Measurements from ENCODE around the gene TOMM40.
"Not testable (repeated sequence)": the region's sequence is repeated elsewhere in the genome, so short reads cannot be mapped to it uniquely, and the experiment has no call there.

Gene TOMM40

DNA sequence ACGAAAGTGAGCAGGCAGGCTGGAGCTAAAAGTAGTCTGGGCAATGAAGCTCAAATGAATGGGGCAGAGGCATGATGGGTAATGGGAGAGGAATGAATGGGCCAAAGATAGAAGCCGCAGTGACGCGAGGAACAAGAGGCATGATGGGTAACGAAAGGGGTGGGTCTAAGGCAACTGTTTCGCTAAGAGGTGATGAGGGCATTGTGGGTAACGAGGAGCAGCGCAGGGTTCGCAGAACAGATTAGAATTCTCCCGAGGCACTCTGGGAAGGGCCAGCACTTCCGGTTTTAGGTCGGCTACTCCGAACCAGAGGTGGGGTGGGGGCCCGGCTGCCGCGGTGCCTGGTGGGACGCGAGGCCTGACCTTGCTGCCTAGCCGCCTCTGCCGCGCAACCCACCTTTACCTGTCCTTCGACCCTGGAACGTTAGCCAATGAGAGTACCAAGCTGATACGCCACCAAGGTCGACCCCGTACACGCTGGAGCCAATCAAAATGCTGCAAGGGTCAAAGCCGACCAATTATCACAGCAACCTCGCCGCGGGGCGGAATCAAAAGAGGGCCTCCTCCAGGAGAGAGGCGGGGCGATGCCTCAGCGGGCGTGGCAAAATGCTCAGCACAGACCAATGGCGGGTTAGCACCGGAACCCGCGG lies 563 bp upstream of the TOMM40 start:
- in situ Hi-C loops (cut with HindIII; ENCODE audit: low pct_ligation_motif_present, low pct_unique_long_range_greater_than_20kb, low sequenced_read_pairs), result no loop called here
- DNase-seq, result peak; percentile 96

DNA sequence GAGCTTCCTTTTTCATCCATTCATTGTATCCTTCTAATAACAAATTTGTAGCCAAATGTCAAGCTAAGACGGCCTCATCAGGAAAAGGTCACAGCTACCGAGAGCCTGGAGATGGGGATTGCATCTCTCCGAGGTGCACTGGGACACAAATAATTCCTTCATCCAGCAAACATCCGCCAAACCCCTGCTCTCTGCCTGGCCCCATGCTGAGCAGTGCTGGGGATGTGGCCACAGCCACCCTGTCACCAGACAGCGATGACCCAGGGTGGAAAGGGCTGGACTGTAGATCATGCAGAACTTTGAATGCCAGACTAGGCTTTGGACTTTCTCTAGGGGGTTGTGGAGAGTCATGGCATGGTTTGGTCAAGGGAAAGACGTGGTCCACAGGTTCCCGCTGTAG lies 1.9 kb downstream of the TOMM40 start:
- DNase-seq, result no peak
- in situ Hi-C loops (cut with HindIII; ENCODE audit: low pct_ligation_motif_present, low pct_unique_long_range_greater_than_20kb, low sequenced_read_pairs), result no loop called here

DNA sequence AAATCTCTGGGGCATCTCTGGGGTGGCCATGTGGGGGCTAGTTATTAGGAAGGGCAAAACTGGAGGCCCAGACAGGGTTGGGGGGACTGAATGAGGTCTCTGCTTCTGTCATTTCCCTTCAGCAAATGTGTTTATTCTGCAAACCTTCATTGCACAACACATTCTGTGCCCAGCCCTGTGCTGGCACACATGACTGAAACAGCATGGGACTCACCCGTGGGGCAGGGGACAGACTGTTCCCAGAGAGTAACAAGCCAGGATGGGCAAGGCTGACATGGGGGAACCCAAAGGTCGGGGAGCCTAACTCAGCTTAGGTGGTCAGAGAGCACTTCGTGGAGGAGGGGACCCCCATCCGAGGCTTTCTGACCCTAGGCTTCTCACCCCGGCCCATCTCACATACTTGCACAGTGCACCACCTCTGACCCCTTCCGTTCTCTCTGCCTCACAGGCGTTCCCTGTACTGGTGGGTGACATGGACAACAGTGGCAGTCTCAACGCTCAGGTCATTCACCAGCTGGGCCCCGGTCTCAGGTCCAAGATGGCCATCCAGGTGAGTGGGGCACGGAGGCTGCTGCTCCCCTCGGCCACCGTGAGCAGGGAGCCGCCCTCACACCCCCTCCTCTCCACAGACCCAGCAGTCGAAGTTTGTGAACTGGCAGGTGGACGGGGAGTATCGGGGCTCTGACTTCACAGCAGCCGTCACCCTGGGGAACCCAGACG lies 2.4 kb downstream of the TOMM40 start:
- no peak for DNase-seq
- in situ Hi-C loops (cut with HindIII; ENCODE audit: low pct_ligation_motif_present, low pct_unique_long_range_greater_than_20kb, low sequenced_read_pairs), result no loop called here

DNA sequence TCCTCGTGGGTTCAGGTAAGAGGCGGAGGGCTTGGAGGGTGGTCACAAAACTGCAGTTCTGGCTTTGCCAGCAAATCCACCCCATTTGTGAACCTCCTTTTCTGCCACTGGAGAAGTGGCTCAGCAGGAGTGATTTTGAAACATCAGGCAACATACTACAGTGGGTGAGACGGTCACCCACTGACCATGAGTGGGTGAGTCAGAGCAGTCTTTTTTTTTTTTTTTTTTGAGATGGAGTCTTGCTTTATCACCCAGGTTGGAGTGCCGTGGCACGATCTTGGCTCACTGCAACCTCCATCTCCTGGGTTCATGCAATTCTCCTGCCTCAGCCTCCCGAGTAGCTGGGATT lies 3.0 kb downstream of the TOMM40 start:
- DNase-seq, result no peak
- in situ Hi-C loops (cut with HindIII; ENCODE audit: low pct_ligation_motif_present, low pct_unique_long_range_greater_than_20kb, low sequenced_read_pairs), result no loop called here

DNA sequence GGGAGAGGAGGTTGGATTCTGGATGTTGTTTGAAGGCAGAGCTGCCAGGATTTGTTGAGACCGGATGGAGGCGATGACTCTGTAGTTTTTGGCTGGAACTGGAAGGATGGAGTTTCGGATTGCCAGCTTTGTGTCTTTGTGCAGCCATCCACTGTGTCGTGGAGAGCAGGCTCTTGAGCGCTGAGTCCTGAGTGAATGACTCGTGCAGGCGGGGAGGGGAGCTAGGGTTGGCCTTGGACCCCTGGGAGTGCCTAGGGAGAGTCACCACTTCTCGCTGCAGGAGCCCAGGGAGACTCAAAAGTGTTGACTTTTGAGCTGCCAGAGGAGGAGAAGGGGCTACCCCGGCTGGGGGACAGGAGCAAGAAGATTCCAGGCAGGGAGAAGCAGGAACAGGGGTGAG lies 3.9 kb downstream of the TOMM40 start:
- in situ Hi-C loops (cut with HindIII; ENCODE audit: low pct_ligation_motif_present, low pct_unique_long_range_greater_than_20kb, low sequenced_read_pairs), result no loop called here
- DNase-seq, result no peak

DNA sequence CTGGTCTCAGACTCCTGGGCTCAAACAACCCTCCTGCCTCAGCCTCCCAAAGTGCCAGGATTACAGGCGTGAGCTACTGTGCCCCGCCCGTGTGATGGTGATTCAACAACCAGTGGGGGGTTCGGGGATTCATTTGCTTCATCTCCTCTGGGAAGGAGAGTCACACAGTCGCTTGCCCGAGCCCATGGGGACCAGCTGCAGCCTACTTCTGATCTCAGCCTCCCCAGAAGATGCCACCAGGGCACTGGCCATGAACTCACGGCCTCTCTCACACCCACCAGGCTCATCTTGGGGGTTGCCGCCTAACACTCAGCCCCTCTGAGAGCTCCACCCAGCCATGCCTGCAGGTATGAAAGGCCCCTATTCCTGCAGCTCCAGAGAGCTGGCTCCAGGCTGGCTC lies 6.8 kb downstream of the TOMM40 start:
- in situ Hi-C loops (cut with HindIII; ENCODE audit: low pct_ligation_motif_present, low pct_unique_long_range_greater_than_20kb, low sequenced_read_pairs), result no loop called here
- DNase-seq, result no peak

DNA sequence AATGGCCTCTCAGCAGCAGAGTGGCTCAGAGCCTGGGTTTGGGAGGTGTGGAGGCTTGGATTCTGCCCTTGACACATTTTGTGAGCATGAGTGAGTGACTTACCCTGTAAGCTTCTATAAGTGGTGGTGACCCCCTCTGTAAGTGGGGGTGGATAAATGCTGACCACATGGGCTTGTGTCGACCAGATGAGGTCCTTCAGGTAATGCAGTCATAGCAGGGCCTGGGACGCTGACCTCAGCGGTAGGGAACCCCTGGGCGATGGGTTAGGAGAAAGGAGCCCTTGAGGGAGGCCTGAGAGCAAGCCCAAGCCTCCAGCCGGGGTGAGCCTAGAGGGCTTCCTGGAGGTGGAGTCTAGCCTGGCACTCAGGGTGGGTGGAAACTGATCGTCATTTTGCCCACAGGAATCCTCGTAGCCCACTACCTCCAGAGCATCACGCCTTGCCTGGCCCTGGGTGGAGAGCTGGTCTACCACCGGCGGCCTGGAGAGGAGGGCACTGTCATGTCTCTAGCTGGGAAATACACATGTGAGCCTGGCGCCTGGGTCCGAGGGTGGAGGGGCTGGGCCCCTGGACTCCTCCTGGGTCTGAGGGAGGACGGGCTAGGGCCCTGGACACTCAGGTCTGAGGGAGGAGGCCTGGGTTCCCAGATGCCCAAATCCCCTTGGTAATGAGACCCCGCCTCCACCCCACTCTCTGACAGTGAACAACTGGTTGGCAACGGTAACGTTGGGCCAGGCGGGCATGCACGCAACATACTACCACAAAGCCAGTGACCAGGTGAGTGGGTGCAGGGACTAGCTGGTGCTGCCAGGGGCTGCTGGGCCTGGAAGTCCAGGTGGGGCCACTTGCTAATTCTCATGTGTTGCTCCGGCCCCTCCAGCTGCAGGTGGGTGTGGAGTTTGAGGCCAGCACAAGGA lies 9.5 kb downstream of the TOMM40 start:
- DNase-seq, result no peak
- in situ Hi-C loops (cut with HindIII; ENCODE audit: low pct_ligation_motif_present, low pct_unique_long_range_greater_than_20kb, low sequenced_read_pairs), result no loop called here

DNA sequence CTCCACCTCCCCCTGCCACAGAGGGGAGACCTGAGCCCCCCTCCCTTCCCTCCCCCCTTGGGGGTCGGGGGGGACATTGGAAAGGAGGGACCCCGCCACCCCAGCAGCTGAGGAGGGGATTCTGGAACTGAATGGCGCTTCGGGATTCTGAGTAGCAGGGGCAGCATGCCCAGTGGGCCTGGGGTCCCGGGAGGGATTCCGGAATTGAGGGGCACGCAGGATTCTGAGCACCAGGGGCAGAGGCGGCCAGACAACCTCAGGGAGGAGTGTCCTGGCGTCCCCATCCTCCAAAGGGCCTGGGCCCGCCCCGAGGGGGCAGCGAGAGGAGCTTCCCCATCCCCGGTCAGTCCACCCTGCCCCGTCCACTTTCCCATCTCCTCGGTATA lies 12.2 kb downstream of the TOMM40 start:
- in situ Hi-C loops (cut with HindIII; ENCODE audit: low pct_ligation_motif_present, low pct_unique_long_range_greater_than_20kb, low sequenced_read_pairs), result no loop called here
- no peak for DNase-seq

DNA sequence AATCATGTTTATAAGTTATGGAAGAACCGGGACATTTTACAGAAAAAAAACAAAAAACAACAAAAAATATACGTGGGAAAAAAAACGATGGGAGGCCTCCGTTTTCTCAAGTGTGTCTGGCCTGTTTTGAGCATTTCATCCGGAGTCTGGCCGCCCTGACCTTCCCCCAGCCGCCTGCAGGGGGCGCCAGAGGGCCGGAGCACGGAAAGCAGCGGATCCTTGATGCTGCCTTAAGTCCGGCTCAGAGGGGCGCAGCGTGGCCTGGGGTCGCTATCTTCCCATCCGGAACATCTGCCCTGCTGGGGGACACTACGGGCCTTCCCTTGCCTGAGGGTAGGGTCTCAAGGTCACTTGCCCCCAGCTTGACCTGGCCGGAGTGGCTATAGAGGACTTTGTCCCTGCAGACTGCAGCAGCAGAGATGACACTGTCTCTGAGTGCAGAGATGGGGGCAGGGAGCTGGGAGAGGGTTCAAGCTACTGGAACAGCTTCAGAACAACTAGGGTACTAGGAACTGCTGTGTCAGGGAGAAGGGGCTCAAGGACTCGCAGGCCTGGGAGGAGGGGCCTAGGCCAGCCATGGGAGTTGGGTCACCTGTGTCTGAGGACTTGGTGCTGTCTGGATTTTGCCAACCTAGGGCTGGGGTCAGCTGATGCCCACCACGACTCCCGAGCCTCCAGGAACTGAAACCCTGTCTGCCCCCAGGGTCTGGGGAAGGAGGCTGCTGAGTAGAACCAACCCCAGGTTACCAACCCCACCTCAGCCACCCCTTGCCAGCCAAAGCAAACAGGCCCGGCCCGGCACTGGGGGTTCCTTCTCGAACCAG lies 12.8 kb downstream of the TOMM40 start:
- peak; percentile 54 for DNase-seq
- in situ Hi-C loops (cut with HindIII; ENCODE audit: low pct_ligation_motif_present, low pct_unique_long_range_greater_than_20kb, low sequenced_read_pairs), result no loop called here

DNA sequence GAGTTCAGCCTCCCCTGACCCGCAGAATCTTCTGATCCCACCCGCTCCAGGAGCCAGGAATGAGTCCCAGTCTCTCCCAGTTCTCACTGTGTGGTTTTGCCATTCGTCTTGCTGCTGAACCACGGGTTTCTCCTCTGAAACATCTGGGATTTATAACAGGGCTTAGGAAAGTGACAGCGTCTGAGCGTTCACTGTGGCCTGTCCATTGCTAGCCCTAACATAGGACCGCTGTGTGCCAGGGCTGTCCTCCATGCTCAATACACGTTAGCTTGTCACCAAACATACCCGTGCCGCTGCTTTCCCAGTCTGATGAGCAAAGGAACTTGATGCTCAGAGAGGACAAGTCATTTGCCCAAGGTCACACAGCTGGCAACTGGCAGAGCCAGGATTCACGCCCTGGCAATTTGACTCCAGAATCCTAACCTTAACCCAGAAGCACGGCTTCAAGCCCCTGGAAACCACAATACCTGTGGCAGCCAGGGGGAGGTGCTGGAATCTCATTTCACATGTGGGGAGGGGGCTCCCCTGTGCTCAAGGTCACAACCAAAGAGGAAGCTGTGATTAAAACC lies 13.5 kb downstream of the TOMM40 start:
- no peak for DNase-seq
- in situ Hi-C loops (cut with HindIII; ENCODE audit: low pct_ligation_motif_present, low pct_unique_long_range_greater_than_20kb, low sequenced_read_pairs), result no loop called here

DNA sequence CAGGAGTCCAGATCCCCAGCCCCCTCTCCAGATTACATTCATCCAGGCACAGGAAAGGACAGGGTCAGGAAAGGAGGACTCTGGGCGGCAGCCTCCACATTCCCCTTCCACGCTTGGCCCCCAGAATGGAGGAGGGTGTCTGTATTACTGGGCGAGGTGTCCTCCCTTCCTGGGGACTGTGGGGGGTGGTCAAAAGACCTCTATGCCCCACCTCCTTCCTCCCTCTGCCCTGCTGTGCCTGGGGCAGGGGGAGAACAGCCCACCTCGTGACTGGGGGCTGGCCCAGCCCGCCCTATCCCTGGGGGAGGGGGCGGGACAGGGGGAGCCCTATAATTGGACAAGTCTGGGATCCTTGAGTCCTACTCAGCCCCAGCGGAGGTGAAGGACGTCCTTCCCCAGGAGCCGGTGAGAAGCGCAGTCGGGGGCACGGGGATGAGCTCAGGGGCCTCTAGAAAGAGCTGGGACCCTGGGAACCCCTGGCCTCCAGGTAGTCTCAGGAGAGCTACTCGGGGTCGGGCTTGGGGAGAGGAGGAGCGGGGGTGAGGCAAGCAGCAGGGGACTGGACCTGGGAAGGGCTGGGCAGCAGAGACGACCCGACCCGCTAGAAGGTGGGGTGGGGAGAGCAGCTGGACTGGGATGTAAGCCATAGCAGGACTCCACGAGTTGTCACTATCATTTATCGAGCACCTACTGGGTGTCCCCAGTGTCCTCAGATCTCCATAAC lies 14.5 kb downstream of the TOMM40 start, which contains the start of gene APOE:
Gene APOE (plus strand): TSS at position 360 of the 724 bp plus-strand sequence. CDS start 829 bp downstream, outside the sequence.
- no peak for DNase-seq
- in situ Hi-C loops (cut with HindIII; ENCODE audit: low pct_ligation_motif_present, low pct_unique_long_range_greater_than_20kb, low sequenced_read_pairs), result no loop called here

DNA sequence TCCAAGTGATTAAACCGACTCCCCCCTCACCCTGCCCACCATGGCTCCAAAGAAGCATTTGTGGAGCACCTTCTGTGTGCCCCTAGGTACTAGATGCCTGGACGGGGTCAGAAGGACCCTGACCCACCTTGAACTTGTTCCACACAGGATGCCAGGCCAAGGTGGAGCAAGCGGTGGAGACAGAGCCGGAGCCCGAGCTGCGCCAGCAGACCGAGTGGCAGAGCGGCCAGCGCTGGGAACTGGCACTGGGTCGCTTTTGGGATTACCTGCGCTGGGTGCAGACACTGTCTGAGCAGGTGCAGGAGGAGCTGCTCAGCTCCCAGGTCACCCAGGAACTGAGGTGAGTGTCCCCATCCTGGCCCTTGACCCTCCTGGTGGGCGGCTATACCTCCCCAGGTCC lies 16.6 kb downstream of the TOMM40 start:
- in situ Hi-C loops (cut with HindIII; ENCODE audit: low pct_ligation_motif_present, low pct_unique_long_range_greater_than_20kb, low sequenced_read_pairs), result no loop called here

DNA sequence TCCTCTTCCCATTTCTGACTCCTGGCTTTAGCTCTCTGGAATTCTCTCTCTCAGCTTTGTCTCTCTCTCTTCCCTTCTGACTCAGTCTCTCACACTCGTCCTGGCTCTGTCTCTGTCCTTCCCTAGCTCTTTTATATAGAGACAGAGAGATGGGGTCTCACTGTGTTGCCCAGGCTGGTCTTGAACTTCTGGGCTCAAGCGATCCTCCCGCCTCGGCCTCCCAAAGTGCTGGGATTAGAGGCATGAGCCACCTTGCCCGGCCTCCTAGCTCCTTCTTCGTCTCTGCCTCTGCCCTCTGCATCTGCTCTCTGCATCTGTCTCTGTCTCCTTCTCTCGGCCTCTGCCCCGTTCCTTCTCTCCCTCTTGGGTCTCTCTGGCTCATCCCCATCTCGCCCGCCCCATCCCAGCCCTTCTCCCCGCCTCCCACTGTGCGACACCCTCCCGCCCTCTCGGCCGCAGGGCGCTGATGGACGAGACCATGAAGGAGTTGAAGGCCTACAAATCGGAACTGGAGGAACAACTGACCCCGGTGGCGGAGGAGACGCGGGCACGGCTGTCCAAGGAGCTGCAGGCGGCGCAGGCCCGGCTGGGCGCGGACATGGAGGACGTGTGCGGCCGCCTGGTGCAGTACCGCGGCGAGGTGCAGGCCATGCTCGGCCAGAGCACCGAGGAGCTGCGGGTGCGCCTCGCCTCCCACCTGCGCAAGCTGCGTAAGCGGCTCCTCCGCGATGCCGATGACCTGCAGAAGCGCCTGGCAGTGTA lies 17.2 kb downstream of the TOMM40 start:
- no peak for DNase-seq
- in situ Hi-C loops (cut with HindIII; ENCODE audit: low pct_ligation_motif_present, low pct_unique_long_range_greater_than_20kb, low sequenced_read_pairs), result no loop called here

More for the DNA sequence above, 16.6 kb downstream of the TOMM40 start:
- DNase-seq, result no peak

DNA sequence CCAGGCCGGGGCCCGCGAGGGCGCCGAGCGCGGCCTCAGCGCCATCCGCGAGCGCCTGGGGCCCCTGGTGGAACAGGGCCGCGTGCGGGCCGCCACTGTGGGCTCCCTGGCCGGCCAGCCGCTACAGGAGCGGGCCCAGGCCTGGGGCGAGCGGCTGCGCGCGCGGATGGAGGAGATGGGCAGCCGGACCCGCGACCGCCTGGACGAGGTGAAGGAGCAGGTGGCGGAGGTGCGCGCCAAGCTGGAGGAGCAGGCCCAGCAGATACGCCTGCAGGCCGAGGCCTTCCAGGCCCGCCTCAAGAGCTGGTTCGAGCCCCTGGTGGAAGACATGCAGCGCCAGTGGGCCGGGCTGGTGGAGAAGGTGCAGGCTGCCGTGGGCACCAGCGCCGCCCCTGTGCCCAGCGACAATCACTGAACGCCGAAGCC lies 17.8 kb downstream of the TOMM40 start:
- in situ Hi-C loops (cut with HindIII; ENCODE audit: low pct_ligation_motif_present, low pct_unique_long_range_greater_than_20kb, low sequenced_read_pairs), result no loop called here
- DNase-seq, result no peak

DNA sequence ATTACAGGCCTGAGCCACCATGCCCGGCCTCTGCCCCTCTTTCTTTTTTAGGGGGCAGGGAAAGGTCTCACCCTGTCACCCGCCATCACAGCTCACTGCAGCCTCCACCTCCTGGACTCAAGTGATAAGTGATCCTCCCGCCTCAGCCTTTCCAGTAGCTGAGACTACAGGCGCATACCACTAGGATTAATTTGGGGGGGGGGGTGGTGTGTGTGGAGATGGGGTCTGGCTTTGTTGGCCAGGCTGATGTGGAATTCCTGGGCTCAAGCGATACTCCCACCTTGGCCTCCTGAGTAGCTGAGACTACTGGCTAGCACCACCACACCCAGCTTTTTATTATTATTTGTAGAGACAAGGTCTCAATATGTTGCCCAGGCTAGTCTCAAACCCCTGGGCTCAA lies 18.7 kb downstream of the TOMM40 start:
- in situ Hi-C loops (cut with HindIII; ENCODE audit: low pct_ligation_motif_present, low pct_unique_long_range_greater_than_20kb, low sequenced_read_pairs), result no loop called here
- DNase-seq, result no peak

DNA sequence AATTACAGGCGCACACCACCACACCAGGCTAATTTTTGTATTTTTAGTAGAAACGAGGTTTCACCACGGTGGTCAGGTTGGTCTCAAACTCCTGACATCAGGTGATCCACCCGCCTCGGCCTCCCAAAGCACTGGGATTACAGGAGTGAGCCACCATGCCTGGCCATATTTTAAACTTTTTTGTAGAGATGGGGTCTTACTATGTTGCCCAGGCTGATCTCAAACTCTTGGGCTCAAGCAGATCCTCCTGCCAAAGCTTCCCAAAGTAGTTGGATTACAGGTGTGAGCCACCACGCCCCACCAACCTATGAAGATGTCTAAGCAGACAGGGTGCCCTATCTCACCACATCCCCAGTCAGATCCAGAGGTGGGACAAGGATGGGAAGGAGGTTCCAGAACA lies 20.8 kb downstream of the TOMM40 start:
- in situ Hi-C loops (cut with HindIII; ENCODE audit: low pct_ligation_motif_present, low pct_unique_long_range_greater_than_20kb, low sequenced_read_pairs); DNase-seq: not testable (repeated sequence)

DNA sequence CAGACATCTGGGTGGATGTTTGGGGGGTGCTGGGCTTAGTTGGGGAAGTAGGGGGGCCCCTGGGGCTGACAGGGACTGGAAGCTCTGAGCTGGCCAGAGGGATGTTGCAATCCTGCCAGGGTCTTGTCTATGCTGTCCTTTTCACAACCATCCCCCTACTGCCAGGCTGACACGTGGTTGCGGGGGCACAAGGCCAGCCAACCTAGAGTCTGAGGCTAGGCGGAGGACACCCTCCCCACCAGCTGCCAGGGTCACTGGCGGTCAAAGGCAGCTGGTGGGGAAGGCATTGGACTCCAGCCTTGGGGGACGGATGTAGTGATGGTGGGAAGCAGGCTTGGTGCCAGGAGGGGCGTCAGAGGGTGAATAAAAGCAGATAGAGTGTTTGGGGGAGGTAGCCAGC lies 21.8 kb downstream of the TOMM40 start:
- in situ Hi-C loops (cut with HindIII; ENCODE audit: low pct_ligation_motif_present, low pct_unique_long_range_greater_than_20kb, low sequenced_read_pairs), result no loop called here

More for the DNA sequence above, 21.8 kb downstream of the TOMM40 start:
- no peak for DNase-seq

Measured in ACHN (cell line).